GM19324 (cell line): Measurements from ENCODE around the gene DCTD.

ENCODE experiments used
- ATAC-seq: cut with Tn5 transposase; IDR thresholded peaks from one replicate; pipeline ENCODE4 v1.9.1; 2021; ENCODE audit warnings: mild to moderate bottlenecking, moderate library complexity; ENCODE audit not compliant: unreplicated experiment, low FRiP score

Gene DCTD

DNA sequence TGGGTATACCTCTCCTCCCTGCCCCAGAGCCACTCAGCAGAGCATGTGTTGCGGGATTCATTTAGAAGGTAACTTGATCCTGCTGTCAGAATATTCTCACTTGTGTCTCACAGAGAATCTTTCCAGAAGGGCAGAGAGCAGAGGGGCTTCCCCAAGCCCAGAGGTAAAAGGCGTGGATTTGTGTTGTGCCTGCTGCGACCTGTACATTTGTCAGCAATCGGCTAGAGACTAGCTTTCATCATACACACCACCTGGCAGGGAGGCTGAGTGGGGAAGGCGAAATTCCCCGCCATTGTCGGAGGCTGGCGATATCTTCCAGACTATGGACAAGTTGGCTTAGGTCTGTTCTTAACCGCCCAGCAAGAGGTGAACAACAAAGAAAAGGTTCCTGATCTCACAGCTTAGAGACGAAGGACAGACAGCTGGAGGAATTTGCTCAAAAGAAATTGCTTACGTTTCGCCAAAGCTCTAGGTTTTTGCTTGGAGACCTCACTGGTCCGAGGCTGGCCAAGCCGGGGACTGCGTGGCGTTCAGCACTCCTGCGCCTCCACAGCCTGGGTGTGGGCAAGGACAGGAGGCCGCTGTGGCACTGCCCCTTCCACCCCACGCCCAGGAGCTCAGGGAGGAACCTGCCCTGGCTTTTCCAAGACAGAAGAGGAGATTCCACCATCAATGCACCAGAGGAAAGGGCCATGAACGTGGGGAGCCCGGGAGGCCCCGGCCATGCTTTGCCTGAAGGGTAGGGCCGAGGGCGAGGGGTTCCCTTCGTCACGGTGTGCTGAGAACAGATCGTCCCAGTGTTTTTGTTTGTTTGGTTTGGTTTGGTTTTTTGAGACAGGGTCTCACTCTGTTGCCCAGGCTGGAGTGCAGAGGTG, 69.4 kb downstream of the DCTD start:
- ATAC-seq, result no peak

DNA sequence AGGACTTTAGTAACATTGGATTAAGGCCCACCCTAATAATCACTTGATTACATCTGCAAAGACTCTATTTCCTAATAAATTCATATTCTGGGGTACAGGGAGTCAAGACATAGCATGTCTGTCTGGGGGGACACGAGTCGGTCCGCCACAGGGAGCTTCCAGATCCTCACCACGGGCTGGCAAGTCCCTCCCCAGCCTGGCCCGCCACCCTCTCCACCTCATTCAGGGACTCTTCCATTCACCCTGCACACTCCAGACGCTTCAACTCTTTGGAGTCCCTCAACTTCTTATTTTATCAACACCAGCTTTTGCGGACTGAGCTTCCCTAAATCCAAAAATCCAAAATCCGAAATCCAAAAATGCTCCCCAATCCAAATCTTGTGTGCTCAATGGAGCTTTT, 71.2 kb downstream of the DCTD start:
- ATAC-seq, result no peak

GRCh38 chr4:182845618-182846017, 71.6 kb downstream of the DCTD start:
- no peak for ATAC-seq

DNA sequence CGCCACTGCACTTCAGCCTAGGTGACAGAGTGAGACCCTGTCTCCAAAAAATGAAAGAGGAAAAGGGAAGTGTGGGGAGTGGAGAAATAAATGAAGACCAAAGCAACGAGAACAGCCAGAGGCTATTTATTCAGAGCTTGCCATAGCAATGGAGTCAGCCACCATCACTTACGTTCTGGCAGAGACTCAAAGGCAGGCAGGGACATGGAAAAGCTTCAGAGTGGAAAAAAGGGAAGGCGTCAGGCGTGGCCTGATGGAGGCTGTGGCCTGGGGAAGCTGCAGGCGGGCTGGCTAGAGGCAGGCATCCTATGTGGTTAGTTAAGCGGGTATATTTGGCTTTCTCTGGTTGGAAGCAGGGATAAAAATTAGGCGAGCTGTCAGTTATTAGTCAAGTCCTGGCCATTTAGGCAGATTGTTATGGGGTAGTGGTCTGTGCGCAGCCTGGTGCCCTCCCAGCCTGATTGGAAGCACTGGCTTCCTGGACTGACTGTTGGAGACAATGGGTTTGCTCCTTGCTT, 73.3 kb downstream of the DCTD start:
- no peak for ATAC-seq

DNA sequence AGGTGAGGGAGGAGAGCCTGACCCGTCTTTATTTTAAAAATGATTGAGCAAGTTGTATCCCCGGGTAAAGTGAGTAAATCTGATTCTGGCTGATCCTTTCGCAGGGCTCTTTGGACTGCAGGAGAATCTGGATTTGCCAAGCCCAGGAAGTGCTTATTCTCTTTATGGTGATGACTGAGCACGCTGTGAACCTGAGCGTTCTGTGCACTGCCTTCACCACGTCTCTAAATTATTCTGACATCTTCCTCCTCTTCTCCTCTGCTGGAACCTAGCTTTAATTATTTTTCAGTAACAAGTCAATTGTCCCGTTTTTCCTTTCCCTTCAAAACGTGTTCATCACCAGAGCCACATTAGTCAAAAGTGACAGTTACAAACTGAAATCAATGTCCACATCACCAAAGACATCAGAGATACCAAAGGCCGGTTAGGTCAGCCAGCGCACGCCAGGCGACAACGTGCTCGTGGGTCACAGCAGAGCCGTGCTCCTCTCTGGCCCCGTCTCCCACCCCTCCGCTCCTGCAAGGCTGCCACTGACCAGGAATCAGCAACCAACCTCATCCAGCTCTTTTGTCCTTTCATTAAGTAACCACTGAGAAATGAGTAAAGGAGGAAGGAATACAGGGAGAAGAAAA, 74.3 kb downstream of the DCTD start:
- no peak for ATAC-seq

- ATAC-seq, result no peak
Observed at GRCh38 chr4:182842104-182842600, 75.0 kb downstream of the DCTD start.

GRCh38 chr4:182840108-182840507, 77.1 kb downstream of the DCTD start:
- ATAC-seq, result no peak
